ENCODE measurements around the gene C11orf21. TPM values are rescaled to one million over a fixed set of nuclear protein-coding genes. Genes with fewer than 3 reads are reported as not detected.
"Not testable (repeated sequence)": the region's sequence is repeated elsewhere in the genome, so short reads cannot be mapped to it uniquely, and the experiment has no call there.

Gene C11orf21
- 39.5 and 40.8 TPM in 2 replicates for total RNA-seq

- intact Hi-C loops (cut with micrococcal nuclease) = loop anchor here (1.0 to 10.0 kb wide), 5 partner anchors 75 to 603 kb away; partner anchors contain the start of genes CD81 and TSSC4
Measured at GRCh38 chr11:2301631-2302305, at the start of gene C11orf21, which contains the start of gene TSPAN32. Gene C11orf21 (minus strand): TSS chr11:2301918. CDS start chr11:2301808, 110 bp downstream. Gene TSPAN32 (plus strand): TSS chr11:2302013. CDS start chr11:2302150, 137 bp downstream.

GRCh38 chr11:2348986-2349385, 47.3 kb upstream of the C11orf21 start:
- intact Hi-C loops (cut with micrococcal nuclease) = no loop called here

DNA sequence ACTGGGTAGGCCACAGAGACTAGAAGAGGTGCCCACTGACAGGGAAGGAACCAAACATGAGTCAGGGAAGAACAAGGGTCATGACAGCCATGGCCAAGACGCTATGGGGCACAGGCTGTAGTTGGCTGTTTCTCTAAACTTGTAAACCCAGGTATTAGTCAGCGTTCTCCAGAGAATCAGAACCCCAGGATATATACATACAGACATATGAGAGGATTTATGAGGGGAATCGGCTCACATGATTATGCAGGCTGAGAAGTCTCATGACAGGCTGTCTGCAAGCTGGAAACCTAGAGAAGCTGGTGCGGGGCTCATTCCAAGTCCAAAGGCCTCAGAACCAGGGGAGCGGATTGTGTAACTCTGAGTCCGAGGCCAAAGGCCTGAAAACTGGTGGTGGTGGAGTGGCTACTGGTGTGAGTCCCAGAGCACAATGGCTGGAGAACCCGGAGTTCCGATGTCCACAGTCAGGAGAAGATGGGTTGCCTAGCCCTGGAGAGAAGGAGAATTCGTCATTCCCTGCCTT, 45.7 kb upstream of the C11orf21 start:
- intact Hi-C loops (cut with micrococcal nuclease) = no loop called here

DNA sequence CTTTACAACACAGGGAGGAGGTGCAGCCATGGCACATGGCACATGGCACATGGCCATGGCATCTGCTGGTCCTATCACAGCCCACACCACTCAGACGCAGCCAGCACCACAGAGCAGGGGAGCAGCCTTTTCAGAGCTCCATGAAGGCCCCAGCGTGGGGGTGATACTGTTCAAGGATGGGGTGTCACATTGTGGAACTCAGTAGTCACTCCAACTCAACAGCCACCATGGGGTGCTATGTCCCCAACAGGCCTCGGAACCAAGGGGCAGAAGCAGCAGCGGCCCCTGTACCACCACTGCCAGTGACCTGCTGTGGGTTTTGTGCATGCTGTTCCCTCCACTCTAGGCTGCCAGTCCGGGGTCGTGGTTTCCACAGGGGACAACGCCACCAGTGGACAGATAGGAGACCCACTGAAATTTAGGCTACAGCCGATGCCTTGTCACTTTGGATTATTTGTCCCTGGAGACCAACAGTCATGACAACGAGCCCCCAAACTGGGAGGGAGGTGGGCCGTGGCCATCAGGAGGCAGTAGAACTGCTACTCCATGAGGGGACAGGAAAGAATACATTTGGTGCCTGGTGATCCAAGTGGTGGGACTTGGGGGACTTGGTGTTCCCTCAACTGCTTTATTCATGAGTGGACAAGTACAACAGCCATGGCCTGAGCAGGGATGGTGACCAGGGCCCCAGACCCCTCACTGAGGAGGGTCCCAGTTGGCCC, 45.0 kb upstream of the C11orf21 start:
- intact Hi-C loops (cut with micrococcal nuclease) = no loop called here

DNA sequence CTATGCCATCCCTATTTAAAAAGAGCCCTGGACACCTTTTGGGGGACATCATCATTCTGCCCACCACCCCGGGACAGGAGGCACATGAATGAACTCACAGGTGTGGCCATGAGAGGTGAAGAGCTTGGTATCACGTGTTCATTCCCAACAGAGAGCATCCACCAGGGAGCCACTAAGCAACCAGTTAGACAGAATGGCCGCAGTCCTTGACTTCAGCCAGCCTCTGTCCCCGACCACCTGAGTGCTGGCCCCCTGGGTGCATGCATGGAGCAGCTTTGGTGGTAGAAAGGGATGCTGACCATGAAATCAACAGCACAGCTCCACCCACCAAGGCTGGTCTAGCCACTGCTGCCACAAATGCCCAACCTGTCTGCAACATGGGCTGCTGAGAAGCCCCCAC, 44.3 kb upstream of the C11orf21 start:
- intact Hi-C loops (cut with micrococcal nuclease) = no loop called here

GRCh38 chr11:2345050-2345449, 43.3 kb upstream of the C11orf21 start:
- intact Hi-C loops (cut with micrococcal nuclease) = no loop called here

DNA sequence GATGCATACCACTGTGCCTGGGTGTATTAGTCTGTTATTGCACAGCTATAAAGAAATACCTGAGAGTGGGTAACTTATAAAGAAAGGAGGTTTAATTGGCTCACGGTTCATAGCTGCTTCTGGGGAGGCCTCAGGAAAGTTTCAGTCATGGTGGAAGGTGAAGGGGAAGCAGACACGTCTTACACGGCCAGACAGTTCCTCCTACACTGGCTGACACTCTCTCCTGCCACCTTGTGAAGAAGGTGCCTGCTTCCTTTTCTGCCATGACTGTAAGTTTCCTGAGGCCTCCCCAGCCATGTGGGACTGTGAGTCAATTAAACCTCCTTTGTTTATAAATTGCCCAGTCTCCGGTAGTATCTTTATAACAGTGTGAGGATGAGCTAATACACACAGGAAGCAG, 41.8 kb upstream of the C11orf21 start:
- intact Hi-C loops (cut with micrococcal nuclease) = no loop called here

GRCh38 chr11:2342981-2343380, 41.3 kb upstream of the C11orf21 start:
- intact Hi-C loops (cut with micrococcal nuclease) = no loop called here

DNA sequence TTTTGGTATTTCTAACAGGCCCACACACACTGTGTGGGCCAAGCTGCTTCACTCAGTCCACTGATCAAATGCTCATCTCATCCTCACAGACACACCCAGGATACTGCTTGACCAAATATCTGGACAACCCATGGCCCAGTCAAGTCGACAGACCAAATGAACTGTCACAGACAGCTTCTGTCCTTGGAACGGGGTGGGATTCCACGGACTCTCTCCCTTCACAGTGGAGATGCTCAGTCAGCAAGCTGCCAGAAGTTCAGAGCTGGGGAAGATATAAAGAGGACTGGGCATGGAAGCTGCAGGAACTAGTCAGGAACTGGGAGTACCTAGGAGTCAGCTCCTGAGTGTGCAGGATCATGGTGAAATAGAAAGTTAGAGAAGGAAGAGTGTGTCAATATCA, 40.8 kb upstream of the C11orf21 start:
- intact Hi-C loops (cut with micrococcal nuclease) = no loop called here

DNA sequence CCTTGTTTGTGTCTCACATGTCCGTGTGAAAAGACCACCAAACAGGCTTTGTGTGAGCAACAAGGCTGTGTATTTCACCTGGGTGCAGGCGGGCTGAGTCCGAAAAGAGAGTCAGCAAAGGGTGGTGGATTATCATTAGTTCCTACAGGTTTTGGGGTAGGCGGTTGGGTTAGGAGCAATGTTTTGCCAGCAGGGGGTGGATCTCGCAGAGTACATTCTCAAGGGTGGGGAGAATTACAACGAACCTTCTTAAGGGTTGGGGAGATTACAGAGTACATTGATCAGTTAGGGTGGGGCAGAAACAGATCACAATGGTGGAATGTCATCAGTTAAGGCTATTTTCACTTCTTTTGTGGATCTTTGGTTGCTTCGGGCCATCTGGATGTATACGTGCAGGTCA, 37.0 kb upstream of the C11orf21 start:
- intact Hi-C loops (cut with micrococcal nuclease) = not testable (repeated sequence)

DNA sequence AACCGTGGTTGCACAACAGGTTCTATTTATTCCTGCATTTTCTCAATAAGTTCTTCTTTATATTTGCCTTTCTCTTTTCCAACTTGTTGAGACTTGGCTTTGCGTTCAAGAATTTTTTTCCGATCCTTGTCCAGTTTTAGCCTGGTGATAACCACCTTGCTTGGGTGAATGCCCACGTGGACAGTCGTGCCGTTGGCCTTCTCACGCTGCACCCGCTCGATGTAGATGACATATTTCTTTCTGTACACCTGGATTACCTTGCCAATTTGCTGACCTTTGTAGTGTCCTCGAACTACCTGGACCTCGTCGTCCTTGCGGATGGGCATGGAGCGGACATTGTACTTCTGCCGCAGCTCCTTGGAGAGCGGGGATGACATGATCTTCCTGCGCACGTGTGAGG, 33.6 kb upstream of the C11orf21 start:
- intact Hi-C loops (cut with micrococcal nuclease) = not testable (repeated sequence)

- intact Hi-C loops (cut with micrococcal nuclease) = not testable (repeated sequence)
Measured at GRCh38 chr11:2333486-2334205, 31.9 kb upstream of the C11orf21 start.

DNA sequence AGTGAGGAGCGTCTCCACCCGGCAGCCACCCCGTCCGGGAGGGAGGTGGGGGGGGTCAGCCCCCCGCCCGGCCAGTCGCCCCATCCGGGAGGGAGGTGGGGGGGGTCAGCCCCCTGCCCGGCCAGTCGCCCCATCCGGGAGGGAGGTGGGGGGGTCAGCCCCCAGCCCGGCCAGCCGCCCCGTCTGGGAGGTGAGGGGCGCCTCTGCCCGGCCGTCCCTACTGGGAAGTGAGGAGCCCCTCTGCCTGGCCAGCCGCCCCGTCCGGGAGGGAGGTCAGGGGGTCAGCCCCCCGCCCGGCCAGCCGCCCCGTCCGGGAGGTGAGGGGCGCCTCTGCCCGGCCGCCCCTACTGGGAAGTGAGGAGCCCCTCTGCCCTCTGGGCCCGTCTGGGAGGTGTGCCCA, 30.9 kb upstream of the C11orf21 start:
- intact Hi-C loops (cut with micrococcal nuclease) = not testable (repeated sequence)

DNA sequence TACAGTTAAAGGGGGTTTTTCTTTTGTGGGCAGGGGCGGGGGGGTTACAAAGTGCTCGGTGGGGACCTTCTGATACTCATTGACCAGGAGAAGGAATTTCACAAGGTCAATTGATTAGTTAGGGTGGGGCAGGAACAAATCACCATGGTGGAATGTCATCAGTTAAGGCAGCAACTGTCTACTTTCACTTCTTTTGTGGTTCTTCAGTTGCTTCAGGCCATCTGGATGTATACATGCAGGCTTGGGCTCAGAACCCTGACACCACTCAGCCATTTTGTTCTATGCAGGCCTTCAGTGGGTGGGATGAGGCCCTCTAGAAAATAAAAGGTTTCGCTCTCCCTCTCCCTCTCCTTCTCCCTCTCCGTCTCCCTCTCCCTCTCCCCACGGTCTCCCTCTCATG, 29.7 kb upstream of the C11orf21 start:
- intact Hi-C loops (cut with micrococcal nuclease) = no loop called here

DNA sequence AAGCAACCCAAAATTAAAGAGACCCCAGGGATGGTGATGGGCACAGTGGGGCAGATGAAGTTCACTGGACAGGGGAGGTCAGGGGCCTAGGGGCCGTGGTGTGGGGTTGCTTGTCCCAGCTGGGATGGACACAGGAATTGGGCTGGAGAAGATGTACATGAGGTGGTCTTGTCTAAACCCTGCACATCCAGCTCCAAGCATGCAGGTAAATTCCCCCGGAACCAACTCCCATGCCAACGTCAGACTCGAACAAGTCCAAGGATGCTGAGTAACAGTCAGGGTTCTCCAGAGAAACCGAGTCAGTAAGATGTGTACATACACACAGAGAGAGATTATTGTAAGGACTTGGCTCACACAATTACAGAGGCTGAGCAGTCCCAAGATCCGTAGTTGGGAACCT, 29.0 kb upstream of the C11orf21 start:
- intact Hi-C loops (cut with micrococcal nuclease) = no loop called here

DNA sequence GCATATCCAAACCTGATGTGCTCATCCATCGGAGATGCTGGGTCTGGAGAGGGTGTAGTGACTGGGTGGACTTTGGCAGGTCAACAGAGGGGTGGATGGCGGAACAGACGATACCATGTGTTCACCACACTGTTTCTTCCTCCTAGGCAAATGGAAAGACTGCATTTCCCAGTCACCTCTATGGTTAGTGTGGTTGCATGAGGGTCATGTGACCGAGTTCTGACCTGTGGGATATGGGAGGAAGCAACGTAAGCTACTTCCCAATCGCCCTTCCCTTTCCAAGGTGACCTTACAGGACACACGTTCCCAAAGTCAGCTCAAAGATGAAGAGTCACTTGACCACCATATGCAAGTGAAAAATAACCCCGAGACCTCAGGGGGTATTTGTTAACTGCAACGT, 27.8 kb upstream of the C11orf21 start:
- intact Hi-C loops (cut with micrococcal nuclease) = no loop called here

DNA sequence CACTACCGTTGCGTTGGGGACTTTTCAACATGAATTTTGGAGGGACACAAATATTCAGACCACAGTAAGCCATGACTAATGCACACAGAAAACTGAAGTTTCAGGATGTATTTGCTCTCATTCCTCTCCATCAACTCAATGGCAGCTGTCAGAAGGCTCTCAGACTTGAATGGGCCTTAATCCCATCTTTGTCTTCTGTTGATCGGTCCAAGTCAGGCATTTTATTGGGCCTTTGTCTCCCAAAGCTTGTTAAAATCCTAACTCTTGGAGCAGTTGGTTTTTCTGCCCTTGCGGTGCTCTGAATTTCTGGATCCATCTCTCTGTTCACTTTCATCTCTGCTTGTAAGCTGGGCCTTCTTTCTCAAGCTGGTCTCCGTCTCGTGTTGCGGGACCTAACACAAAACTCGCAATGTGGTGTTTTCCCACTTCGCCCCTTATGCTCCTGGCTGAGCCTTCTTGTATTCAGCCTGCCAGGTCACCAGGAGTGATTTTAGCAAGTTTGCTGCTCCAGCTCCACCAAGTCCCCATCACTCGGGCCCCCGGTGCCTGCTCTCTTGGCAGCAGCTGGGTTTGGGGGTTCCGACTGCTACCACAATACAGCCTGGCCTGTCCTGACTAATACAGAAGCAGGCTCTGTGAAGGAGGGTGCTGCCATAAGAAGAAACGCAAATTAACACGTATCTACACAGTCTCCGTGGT, 27.1 kb upstream of the C11orf21 start:
- intact Hi-C loops (cut with micrococcal nuclease) = no loop called here

DNA sequence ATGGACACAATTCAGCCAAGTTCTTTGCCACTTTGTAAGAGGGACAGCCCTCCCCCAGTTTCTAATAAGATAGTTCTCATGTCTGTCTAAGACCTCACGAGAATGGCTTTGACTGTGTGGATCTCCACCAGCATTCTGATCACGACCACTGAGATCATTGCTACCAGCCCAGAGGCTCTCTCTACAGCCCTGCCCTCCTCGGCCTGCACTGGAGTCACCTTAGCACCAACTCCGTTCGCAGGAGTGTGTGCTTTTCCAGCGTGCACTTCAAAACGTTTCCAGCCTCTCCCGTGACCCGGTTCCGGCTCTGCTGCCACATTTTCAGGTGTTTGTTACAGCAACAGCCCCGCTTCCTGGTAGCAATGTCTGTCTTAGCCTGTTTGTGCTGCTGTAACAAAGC, 26.3 kb upstream of the C11orf21 start:
- intact Hi-C loops (cut with micrococcal nuclease) = no loop called here

GRCh38 chr11:2327032-2327431, 25.3 kb upstream of the C11orf21 start:
- intact Hi-C loops (cut with micrococcal nuclease) = no loop called here

DNA sequence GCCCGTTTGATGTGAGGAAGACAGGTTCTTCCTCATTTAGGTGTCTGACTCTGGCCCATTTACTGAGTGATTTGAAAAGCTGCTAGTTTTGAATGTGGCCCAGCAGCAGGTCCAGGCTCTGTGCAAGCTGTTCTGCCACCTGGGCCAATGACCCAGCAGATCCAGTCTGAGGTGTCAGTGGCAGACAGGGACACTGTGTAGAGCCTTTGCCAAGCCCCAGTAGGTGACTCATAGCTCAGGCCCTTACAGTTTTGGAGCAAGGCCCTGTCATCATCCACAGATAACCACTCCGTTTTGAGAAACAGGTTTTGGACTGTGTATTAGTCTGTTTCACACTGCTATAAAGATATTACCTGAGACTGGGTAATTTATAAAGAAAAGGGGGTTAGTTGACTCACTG, 24.0 kb upstream of the C11orf21 start:
- intact Hi-C loops (cut with micrococcal nuclease) = no loop called here

- intact Hi-C loops (cut with micrococcal nuclease) = no loop called here
Measured at GRCh38 chr11:2325123-2325522, 23.4 kb upstream of the C11orf21 start.

Measured in T-helper 2 cell treated with Interferon-gamma antibody and Interleukin-4, amounts not matched to agents 100 ng/mL and 5 ng/mL, for 36 hours (primary cell).